ENCODE data around the gene CDK19. TPM values are rescaled to one million over a fixed set of nuclear protein-coding genes. Genes with fewer than 3 reads are reported as not detected.
A peak's percentile ranks its signal among the peaks of the same experiment; 100 is the strongest.

The CDK19 gene
- total RNA-seq, 1 donor from 2014 or later: 21.8 TPM

DNA sequence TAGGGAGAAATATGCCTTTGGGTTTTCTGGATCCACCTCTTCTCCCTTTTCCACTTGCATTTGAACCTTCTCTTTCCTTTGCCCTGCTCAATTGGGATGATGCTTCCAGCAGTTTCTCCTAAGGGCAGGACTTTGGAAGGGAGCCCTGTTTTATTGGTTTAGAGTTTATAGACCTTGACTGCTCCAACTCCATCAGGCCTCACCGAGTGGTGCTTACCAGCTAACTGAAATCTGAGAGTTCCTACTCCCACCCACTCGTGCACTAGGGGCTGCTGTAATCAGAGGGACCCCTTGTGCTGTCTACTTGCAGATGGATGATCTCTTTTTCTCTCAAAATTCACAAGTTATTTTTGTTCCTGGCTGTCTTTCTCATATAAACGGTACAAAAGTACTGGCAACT is 217.5 kb downstream of the CDK19 start:
- DNase-seq (ENCODE audit: low read depth) (no peak), FAIRE-seq (peak; percentile 54)
- H3K27ac ChIP-seq (ENCODE audit: low read depth, low read length): no peak overlapping the region
- H3K27me3 ChIP-seq (ENCODE audit: insufficient read depth, low read length): no peaks in the 10 kb centered on the region
- Mint-ChIP-seq H3K27ac (ENCODE audit: unreplicated experiment) (no peak overlapping the region), H3K36me3 (ENCODE audit: low read depth, unreplicated experiment) (peaks cover 5% of the 10 kb centered on the region), H3K4me3 (ENCODE audit: unreplicated experiment) (no peak overlapping the region), H3K9me3 (ENCODE audit: unreplicated experiment) (peaks cover 3% of the 10 kb centered on the region), H3K27me3 (ENCODE audit: low read depth, unreplicated experiment) (no peaks in the 10 kb centered on the region), H3K4me1 (ENCODE audit: low read depth, unreplicated experiment) (no peaks in the 10 kb centered on the region)
- no peaks in the 10 kb centered on the region for H3K36me3 ChIP-seq (ENCODE audit: insufficient read depth, low read length)
- no peaks in the 10 kb centered on the region for H3K79me2 ChIP-seq (ENCODE audit: insufficient read depth, low read length)
- H3K9ac ChIP-seq (ENCODE audit: low read length): no peak overlapping the region
- H3K4me2 ChIP-seq (ENCODE audit: low read length): no peak overlapping the region
- no peaks in the 10 kb centered on the region for H4K20me1 ChIP-seq (ENCODE audit: insufficient read depth, low read length)
- TF ChIP-seq EZH2 (IDR thresholded peaks at IDR 0.05; ENCODE audit: insufficient read depth, low read length): no peak
- TF ChIP-seq, protein P1, sequence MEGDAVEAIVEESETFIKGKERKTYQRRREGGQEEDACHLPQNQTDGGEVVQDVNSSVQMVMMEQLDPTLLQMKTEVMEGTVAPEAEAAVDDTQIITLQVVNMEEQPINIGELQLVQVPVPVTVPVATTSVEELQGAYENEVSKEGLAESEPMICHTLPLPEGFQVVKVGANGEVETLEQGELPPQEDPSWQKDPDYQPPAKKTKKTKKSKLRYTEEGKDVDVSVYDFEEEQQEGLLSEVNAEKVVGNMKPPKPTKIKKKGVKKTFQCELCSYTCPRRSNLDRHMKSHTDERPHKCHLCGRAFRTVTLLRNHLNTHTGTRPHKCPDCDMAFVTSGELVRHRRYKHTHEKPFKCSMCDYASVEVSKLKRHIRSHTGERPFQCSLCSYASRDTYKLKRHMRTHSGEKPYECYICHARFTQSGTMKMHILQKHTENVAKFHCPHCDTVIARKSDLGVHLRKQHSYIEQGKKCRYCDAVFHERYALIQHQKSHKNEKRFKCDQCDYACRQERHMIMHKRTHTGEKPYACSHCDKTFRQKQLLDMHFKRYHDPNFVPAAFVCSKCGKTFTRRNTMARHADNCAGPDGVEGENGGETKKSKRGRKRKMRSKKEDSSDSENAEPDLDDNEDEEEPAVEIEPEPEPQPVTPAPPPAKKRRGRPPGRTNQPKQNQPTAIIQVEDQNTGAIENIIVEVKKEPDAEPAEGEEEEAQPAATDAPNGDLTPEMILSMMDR (IDR thresholded peaks at IDR 0.05; ENCODE audit: insufficient read depth, low read depth, low read length): no peak
- H2AFZ ChIP-seq (ENCODE audit: low read depth, low read length): no peak overlapping the region
- H3K4me1 ChIP-seq (ENCODE audit: insufficient read depth, low read length): no peaks in the 10 kb centered on the region
- no peaks in the 10 kb centered on the region for H3K9me3 ChIP-seq (ENCODE audit: insufficient read depth, low read depth, low read length)
- no peak overlapping the region for H3K4me3 ChIP-seq (ENCODE audit: insufficient read depth, low read depth, low read length)

DNA sequence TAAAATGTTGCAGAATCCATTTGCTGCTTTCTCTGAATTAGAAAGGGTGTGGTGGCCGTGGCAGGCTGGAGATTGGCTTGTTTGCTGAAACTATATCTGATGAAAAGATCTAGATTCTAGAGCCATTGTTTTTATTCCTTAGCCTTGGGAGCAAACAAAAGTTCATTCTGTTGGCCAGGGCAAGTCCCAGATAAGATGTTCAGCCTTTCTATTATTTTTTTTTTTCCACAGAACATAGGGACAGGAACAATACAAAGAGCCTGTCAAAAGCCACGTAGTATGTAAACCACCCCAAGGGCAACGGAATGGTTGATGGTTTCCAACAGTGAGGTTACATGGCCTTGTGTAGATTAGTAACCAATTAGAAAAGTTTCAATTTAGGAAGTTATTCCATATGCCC is 218.9 kb downstream of the CDK19 start:
- H3K4me1 ChIP-seq (ENCODE audit: insufficient read depth, low read length): no peaks in the 10 kb centered on the region
- Mint-ChIP-seq H3K9me3 (ENCODE audit: unreplicated experiment) (peaks cover 3% of the 10 kb centered on the region), H3K27ac (ENCODE audit: unreplicated experiment) (no peak overlapping the region), H3K4me3 (ENCODE audit: unreplicated experiment) (no peak overlapping the region), H3K36me3 (ENCODE audit: low read depth, unreplicated experiment) (peaks cover 5% of the 10 kb centered on the region), H3K4me1 (ENCODE audit: low read depth, unreplicated experiment) (no peaks in the 10 kb centered on the region), H3K27me3 (ENCODE audit: low read depth, unreplicated experiment) (no peaks in the 10 kb centered on the region)
- FAIRE-seq (no peak), DNase-seq (ENCODE audit: low read depth) (no peak)
- TF ChIP-seq, protein P1 (IDR thresholded peaks at IDR 0.05; ENCODE audit: insufficient read depth, low read depth, low read length): no peak
- no peak for TF ChIP-seq EZH2 (IDR thresholded peaks at IDR 0.05; ENCODE audit: insufficient read depth, low read length)
- H3K4me2 ChIP-seq (ENCODE audit: low read length): no peak overlapping the region
- no peak overlapping the region for H3K27ac ChIP-seq (ENCODE audit: low read depth, low read length)
- H3K27me3 ChIP-seq (ENCODE audit: insufficient read depth, low read length): no peaks in the 10 kb centered on the region
- H3K79me2 ChIP-seq (ENCODE audit: insufficient read depth, low read length): no peaks in the 10 kb centered on the region
- no peaks in the 10 kb centered on the region for H3K36me3 ChIP-seq (ENCODE audit: insufficient read depth, low read length)
- H3K4me3 ChIP-seq (ENCODE audit: insufficient read depth, low read depth, low read length): no peak overlapping the region
- no peaks in the 10 kb centered on the region for H4K20me1 ChIP-seq (ENCODE audit: insufficient read depth, low read length)
- H3K9ac ChIP-seq (ENCODE audit: low read length): no peak overlapping the region
- H2AFZ ChIP-seq (ENCODE audit: low read depth, low read length): no peak overlapping the region
- no peaks in the 10 kb centered on the region for H3K9me3 ChIP-seq (ENCODE audit: insufficient read depth, low read depth, low read length)

DNA sequence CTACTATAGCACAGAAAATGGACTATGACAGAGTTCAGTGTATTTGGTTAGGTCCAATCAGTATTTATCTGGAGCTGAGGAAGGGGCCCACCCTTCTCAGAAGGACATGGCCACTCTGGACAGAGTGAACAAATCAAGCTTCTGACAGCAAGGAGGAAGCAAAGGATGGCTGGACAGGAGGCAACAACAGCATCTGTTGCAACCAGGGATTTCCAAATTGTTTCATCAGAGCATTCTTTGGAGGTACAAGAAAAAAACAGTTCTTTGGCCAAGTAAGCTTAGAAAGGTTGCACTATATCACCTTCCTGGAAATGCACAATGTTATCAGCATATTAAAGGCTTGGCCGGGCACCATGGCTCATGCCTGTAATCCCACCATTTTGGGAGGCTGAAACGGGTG is 220.2 kb downstream of the CDK19 start:
- Histone ChIP-seq H2AFZ (ENCODE audit: low read depth, low read length) (no peak overlapping the region), H3K27me3 (ENCODE audit: insufficient read depth, low read length) (no peaks in the 10 kb centered on the region), H4K20me1 (ENCODE audit: insufficient read depth, low read length) (no peaks in the 10 kb centered on the region), H3K9me3 (ENCODE audit: insufficient read depth, low read depth, low read length) (no peaks in the 10 kb centered on the region), H3K36me3 (ENCODE audit: insufficient read depth, low read length) (no peaks in the 10 kb centered on the region), H3K9ac (ENCODE audit: low read length) (no peak overlapping the region), H3K4me1 (ENCODE audit: insufficient read depth, low read length) (peaks cover 4% of the 10 kb centered on the region), H3K4me2 (ENCODE audit: low read length) (no peak overlapping the region), H3K4me3 (ENCODE audit: insufficient read depth, low read depth, low read length) (no peak overlapping the region), H3K79me2 (ENCODE audit: insufficient read depth, low read length) (no peaks in the 10 kb centered on the region), H3K27ac (ENCODE audit: low read depth, low read length) (no peak overlapping the region)
- H3K36me3 Mint-ChIP-seq (ENCODE audit: low read depth, unreplicated experiment): peaks cover 5% of the 10 kb centered on the region
- H3K9me3 Mint-ChIP-seq (ENCODE audit: unreplicated experiment): peaks cover 3% of the 10 kb centered on the region
- H3K27me3 Mint-ChIP-seq (ENCODE audit: low read depth, unreplicated experiment): no peaks in the 10 kb centered on the region
- no peak overlapping the region for H3K27ac Mint-ChIP-seq (ENCODE audit: unreplicated experiment)
- H3K4me1 Mint-ChIP-seq (ENCODE audit: low read depth, unreplicated experiment): peaks cover 4% of the 10 kb centered on the region
- H3K4me3 Mint-ChIP-seq (ENCODE audit: unreplicated experiment): no peak overlapping the region
- no peak for FAIRE-seq
- TF ChIP-seq, protein P1 (IDR thresholded peaks at IDR 0.05; ENCODE audit: insufficient read depth, low read depth, low read length): no peak
- no peak for TF ChIP-seq EZH2 (IDR thresholded peaks at IDR 0.05; ENCODE audit: insufficient read depth, low read length)
- DNase-seq (ENCODE audit: low read depth): no peak

Measured in astrocyte (in vitro differentiated cells and primary cell).